ENCODE measurements around the gene IFIT1. TPM values are rescaled to one million over a fixed set of nuclear protein-coding genes. Genes with fewer than 3 reads are reported as not detected.

Gene IFIT1
- total and polyA plus RNA-seq, 9 of the 15 experiments (the other 6 are each of a cell fraction or from before 2014, with no cell fraction given) = 0.03 to 0.40 (median 0.18) TPM

GRCh38 chr10:89384474-89385340 is 7.7 kb upstream of the IFIT1 start (continued):
- TF ChIP-seq ZNF699 (CRISPR knock-in tag; IDR thresholded peaks at IDR 0.05; ENCODE audit: insufficient replicate concordance) (no peak), POLR3A (IDR thresholded peaks at IDR 0.05; ENCODE audit: borderline replicate concordance, extremely low read depth, insufficient read depth, insufficient read length) (no peak), ASH1L (IDR thresholded peaks at IDR 0.05; ENCODE audit: borderline replicate concordance, low read depth, partially characterized antibody) (no peak), XRCC4 (IDR thresholded peaks at IDR 0.05; ENCODE audit: extremely low read depth, insufficient read depth, insufficient read length) (no peak), RFX5 (IDR thresholded peaks at IDR 0.05; ENCODE audit: low read depth, low read length) (no peak), OTX1 (CRISPR knock-in tag; IDR thresholded peaks at IDR 0.05) (no peak), NEUROD1 (IDR thresholded peaks at IDR 0.05; ENCODE audit: borderline replicate concordance, low read depth, low read length, partially characterized antibody) (no peak), NR3C1 (CRISPR knock-in tag; IDR thresholded peaks at IDR 0.05) (no peak)

GRCh38 chr10:89388806-89389205 is 3.6 kb upstream of the IFIT1 start:
- H3K27ac ChIP-seq (ENCODE audit: extremely low read depth, low read depth, low read length) = no peak overlapping the region
- no peaks in the 10 kb centered on the region for H3K9me3 ChIP-seq (replicated peaks; ENCODE audit: control insufficient read depth, insufficient read depth, low read depth, low read length)
- no peak for FAIRE-seq
- no peak overlapping the region for H3K4me3 ChIP-seq
- peaks cover 0 to 8% of the 10 kb centered on the region in 2 experiments; a peak in 3 of 5 replicates for H3K4me1 ChIP-seq (replicated peaks in 1 of 2; ENCODE audit: control insufficient read depth in 2 of 2, insufficient read depth in 2 of 2, low read length in 2 of 2)
- H4K20me1 ChIP-seq (replicated peaks; ENCODE audit: control insufficient read depth, insufficient read depth, low read length) = no peaks in the 10 kb centered on the region
- intact Hi-C loops (cut with micrococcal nuclease) = loop anchor here (1.0 kb wide), 1 partner anchor 96 kb away; no protein-coding TSS in a partner anchor
- H3K27me3 ChIP-seq (ENCODE audit: control insufficient read depth in 2 of 2, insufficient read depth in 2 of 2, low read length in 2 of 2) = no peaks in the 10 kb centered on the region
- in situ Hi-C loops (cut with MboI) = no loop called here
- H3K79me2 ChIP-seq (ENCODE audit: control insufficient read depth, insufficient read depth, low read length) = no peaks in the 10 kb centered on the region
- no peak for ATAC-seq
- no peak overlapping the region for H3K9ac ChIP-seq (ENCODE audit: insufficient read depth in 1 of 2, low read depth in 2 of 2, low read length in 2 of 2)
- no peak overlapping the region for H3K4me2 ChIP-seq (ENCODE audit: insufficient read depth, low read length)
- no peak for DNase-seq (ENCODE audit: extremely low read depth in 1 of 4, low spot score in 3 of 4)
- no peaks in the 10 kb centered on the region for H3K36me3 ChIP-seq (ENCODE audit: control insufficient read depth, insufficient read depth, low read length)
- H3K9me1 ChIP-seq (ENCODE audit: control insufficient read depth, insufficient read depth, low read length) = no peaks in the 10 kb centered on the region
- ChIA-PET POLR2A (interaction anchor here (0.6 kb wide), 1 partner anchor 9 kb away, joined by 3 read pairs; no protein-coding TSS in a partner anchor), CTCF (ENCODE audit: low intra/inter-chr PET ratio) (interaction anchor here (1.0 kb wide), 1 partner anchor 171 kb away, joined by 5 read pairs; no protein-coding TSS in a partner anchor)
- 22% methylated on average over 2 of the region's 2 CpGs for WGBS (ENCODE audit: insufficient coverage, low coverage, missing lambda C conversion rate)
- no TSS peak for BruUV-seq (replicated peaks)
- H2AFZ ChIP-seq (ENCODE audit: low read depth, low read length) = no peak overlapping the region
- TF ChIP-seq MNT (conservative IDR thresholded peaks at IDR 0.05) (no peak), ZNF174 (CRISPR knock-in tag; IDR thresholded peaks at IDR 0.05) (no peak), STAT5B (CRISPR knock-in tag; IDR thresholded peaks at IDR 0.05) (no peak), TRIM25 (IDR thresholded peaks at IDR 0.05; ENCODE audit: borderline replicate concordance) (no peak)
